Ureter (tissue), 1 donor: ENCODE results near the gene DTNB. TPM values are rescaled to one million over a fixed set of nuclear protein-coding genes. Genes with fewer than 3 reads are reported as not detected.
"Not testable (repeated sequence)": the region's sequence is repeated elsewhere in the genome, so short reads cannot be mapped to it uniquely, and the experiment has no call there.

Experiments used
- DNase-seq: peaks from one replicate; pipeline ENCODE4 v3.0.0-alpha.2; 2020; ENCODE audit warnings: low spot score
- total RNA-seq: library from RNA; stranded (reverse); gene quantifications from one replicate; pipeline ENCODE4 v1.2.4, GENCODE V29; 2023
- donor health status: DM: yes; HTN: yes; CAD: no.

The DTNB gene
- total RNA-seq, 1 donor from 2014 or later, result 33.8 TPM

DNA sequence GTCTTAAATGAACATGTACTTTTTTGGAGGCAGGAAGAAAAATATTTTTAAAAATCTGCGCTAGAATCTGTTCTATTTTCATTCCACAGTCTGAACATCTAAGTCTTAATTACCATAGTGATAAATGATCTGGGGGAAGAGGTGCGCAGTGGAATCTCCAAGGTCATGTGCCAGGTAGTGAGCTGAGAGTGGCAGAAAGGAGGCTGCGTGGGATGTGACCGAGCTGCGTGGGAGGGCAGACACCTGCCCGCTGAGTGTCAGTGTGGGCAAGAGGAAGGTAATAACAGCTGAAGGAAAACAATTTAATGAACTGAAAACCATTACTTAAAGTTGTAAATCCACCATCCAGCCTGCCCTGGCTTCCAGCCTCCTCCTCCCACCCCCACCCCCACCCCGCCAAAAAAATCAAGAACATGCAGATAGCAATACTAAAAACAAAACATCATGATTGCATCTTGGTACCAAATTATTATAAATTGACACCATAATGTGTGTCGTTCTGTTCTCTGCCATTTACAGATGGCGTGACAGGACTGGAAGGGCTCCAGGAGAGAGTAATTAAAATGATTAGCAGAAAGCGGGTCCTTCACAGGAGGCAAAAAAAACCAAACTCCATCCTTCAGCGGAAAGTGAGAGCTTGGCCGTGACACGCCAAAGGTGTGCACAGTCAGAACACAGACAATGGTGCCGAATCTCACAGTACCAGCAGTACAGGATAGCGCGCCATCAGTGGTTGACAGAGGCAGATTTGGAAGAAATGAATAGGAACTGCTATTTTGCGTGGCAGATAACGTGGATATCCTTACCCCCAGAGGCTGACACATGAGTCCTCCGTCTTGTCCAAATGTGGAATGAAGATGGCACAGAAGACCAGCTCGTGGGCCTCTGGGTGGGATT, 11.4 kb upstream of the DTNB start:
- DNase-seq, result no peak

DNA sequence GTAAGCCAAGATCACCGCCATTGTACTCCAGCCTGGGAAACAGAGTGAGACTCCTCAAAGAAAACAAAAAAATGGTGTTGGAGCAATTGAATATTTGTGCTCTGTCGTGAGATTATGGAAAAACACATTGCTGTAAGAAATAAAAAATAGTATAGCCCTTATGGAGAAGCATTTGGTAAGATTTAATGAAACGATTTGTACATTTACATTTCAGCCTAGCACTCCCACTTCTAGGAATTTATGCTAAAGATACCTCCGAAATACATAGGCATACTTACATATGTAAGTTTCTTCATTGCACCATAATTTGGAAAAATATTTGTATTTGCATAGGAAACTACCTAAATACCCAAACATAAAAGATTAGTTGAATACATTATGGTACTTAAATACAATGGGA, 8.7 kb upstream of the DTNB start:
- no peak for DNase-seq

DNA sequence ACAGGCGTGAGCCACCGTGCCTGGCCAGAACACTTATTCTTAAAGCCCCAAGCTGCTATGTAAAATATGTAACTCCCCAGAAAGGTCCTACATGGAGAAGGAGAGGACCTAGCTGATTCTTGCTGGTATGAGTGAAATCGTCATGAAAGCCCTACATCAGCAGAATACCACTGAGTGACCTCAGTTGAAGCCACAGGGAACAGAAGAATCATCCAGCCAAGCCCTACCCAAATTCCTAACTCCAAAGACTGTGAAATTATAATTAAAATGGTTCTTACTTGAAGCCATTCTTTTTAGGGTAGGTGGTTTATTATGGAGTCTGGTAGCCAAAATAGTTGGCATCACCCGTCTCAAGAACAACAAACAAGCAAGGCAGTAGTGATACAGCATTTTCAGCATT, 4.5 kb upstream of the DTNB start:
- no peak for DNase-seq

DNA sequence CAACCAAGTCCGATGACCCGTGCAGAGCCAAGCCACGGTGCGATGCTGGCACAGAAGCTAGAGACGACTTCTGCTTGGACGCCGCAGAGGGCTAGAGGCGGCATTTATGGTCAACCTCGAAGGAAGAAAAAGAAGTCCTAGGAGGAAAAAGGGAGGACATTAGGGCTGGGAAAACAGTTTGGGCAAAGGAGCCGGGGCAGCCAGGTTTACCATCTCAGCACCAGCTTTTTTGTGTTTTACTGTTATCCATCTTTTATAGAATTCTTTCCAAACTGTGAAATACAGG, 643 bp upstream of the DTNB start:
- DNase-seq, result no peak

DNA sequence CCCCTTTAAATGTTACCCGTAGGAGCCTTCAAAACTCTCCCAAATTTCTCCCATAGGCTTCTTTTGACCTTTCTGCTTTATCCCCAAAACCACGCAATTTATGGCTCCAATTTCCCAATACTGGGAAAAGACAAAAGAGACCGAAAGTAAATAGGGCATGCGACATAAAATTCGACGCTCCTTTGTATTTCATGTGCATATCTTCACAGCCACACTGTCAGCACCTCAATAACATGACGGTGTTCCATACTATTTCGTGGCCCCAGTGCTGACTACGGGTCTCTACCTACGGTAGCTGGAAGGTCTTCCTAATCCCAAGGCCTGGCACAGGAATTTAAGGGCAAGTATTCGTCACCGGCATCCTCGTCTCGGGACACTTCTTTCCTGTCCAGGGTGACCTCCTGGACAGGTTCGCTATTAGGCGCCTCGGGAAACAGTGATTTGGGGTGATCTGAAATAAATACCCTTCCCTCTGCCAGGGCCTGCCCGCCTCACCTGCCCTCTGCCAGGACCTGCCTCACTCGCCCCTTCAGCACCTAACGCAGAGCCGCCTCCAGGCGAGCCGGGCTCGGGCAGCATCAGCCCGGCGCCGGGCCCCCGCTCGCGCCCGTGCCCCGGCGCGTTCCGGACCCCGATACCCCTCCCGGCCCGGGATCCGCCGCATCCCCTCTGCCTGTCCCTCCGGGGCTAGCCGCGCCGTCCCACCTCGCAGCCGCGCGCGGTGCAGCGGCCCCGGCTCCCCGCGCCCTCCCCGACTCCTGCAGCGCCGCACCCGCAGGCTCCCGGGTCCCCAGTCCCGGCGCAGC, 680 bp downstream of the DTNB start:
- DNase-seq, result peak; percentile 70

DNA sequence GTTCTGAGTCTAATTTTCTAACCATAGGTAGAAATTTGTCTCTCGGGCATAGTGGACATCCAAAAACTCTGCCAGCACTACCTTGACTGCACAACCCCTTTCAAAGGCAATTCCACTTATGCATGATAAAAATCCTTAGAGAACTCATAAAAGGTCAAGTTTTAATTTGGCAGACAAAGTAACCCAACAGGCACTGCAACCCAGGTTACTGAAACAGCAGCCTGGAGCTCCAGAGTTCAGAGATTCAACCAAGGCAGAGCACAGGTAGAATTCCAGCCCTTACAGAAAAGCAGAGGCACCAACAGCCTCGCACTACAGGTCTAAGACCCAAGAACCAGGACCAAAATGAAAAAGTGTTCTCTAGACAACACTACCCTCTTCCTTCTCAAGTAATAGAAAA, 1.8 kb downstream of the DTNB start:
- DNase-seq, result no peak

DNA sequence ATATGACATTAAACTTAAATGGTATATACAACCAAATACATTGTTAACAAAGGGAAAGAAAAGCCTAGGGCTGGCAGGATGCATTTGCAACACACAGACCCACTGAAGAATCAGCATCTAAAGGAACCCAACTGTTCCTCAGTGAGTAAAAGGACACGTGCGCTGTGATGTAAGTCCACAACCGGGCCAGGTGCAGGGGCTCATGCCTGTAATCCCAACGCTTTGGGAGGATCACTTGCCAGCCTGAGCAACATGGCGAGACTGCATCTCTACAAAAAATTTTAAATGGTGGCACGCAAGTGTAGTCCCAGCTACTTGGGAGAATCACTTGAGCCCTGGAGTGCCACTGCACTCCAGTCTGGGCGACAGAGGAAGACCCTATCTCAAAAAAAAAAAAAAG, 3.9 kb downstream of the DTNB start:
- no peak for DNase-seq

DNA sequence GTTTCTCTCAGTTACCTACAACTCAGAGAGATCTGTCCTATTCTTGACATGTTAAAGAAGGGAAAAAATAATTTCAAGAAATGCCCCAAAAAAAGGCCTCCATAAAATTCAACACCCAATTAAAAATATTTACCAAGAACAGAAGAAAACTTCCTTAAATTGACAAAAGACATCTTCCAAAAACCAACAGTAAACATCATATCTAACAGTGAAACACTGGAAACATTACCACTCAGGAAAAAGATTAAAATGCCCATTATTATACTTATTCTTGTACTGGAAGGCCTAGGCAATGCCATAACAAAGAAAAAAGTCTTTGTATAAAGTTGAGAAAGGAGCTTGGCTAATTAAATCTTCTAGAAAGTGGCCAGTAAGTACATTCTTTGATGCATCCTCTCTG, 7.2 kb downstream of the DTNB start:
- DNase-seq, result no peak

DNA sequence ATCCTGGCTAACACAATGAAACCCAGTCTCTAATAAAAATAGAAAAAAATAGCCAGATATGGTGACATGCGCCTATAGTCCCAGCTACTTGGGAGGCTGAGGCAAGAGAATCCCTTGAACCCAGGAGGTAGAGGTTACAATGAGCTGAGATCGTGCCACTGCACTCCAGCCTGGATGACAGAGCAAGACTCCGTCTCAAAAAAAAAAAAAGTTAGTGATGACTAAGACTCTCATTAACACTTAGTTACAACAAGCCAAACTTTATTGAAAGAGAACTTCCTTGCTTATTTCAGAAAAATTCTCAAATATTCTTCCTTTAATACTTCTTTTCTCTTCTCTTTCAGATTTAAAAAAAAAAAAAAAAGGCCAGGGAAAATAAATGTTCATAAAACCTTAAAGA, 7.9 kb downstream of the DTNB start:
- DNase-seq, result not testable (repeated sequence)

DNA sequence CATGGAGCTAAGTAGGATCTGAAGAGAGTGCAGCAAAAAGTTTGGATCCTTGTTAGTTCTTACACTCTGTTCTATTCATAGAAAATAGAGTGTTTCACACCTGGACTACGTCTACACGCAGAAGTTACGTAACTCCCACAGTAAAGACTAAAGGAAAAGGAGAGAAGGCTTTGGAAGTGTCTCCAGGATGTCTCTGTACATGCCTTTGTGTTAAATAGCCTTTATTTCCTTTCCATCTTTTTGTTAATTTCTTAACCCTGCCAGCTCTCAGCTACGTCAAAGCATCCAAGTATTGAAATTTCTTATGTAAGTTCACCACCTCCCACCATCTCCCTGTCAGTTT, 8.4 kb downstream of the DTNB start:
- no peak for DNase-seq

DNA sequence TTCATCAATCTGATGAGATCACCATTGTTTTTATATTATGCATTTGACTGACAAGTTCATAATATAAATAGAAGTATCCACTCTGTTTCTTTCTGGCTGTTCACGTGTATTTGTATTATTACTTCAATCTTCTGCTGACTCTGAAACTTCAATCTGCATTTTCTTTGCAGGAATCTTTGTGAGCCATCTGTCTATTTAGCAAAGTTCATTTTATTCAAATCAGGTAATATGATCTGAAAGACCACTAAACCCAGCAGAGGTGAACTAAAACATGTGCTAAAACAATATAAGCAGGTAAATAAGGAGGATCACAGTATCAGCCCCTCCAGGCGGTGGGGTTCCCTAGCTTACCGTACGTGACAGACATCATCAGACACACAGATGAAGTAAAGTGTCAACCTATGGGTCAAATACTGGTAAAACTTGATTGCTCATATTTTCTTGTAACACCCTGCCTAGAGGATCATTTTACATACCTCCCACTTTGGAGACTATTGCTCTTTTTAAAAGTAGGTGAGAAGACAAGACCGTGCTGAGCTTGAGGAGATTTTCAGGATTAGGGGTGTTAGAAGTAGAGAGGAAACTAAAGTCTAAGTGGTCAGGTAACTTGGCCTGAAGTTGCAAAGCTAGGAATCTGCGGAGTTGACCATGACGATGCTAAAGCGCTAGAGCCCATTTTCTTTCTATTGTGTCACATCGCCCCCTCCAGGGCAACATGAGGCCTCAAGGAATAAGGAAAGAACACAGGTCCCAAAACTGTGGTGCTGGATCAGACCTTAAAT, 9.0 kb downstream of the DTNB start:
- DNase-seq, result peak; percentile 64

DNA sequence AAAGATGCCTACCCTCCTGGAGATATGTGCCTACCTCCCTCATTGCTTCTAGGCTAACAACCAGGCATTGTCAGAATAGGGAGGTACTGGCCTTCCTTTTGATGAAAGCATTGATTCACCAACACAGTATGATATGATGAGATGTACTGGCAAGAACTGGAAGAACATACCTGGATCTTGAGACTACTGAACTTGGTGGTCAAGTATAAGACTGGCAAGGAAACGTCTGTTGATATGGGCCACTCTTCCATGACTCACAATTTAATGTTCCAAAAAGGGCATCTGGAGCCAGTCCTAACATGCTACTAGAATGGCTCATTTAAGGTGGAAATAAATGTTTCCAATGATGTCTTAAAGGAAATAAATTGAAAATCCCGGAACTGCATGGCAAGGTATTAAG, 18.1 kb downstream of the DTNB start:
- no peak for DNase-seq

DNA sequence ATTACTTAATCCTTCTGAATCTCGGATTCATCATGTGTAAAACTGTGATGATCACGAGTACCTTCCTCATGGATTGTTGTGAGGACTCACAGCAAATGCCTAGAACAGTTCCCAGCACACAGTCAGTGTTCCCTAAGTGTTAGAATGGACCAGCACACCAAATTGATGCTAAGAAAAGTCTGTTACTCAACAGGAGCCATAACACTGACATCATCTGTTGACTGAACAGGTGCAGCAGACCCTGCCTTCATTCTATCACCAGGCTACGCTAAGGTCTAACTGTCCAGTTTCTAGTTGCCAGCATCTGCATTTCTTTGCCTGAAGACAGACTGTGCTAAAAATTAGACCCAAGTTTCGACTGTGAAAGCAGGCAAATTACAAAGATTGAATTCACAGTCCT, 18.6 kb downstream of the DTNB start:
- no peak for DNase-seq

DNA sequence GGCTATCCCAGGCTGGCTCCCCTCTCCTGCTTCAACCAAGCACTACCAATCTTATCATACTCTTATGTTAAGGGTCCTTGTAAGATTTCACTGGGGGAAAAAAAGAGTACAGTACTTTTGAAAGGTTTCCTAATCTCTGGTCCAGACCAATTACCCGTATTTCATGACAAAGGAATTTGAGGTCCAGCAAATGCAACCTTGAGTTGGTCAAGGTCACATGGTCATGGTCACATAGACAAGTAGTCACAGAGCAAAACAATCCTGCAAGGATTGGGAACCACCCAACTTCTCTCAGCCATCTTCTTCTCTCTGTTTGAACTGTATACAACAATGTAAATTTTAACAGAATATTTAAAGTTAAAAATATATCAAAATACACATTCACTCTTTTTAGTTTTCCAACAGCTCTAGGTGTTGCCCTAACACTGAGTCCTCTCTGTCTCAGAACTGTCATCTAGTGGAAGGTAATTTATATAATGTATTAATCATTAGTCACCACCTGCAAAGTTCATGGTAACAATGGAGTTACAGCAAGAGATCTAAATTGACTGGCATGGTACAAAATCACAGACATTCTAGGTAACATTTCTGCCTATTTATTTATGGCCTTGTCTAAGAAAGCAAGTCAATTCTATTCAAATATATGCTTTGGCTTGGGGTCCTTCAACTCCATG, 21.5 kb downstream of the DTNB start:
- no peak for DNase-seq

DNA sequence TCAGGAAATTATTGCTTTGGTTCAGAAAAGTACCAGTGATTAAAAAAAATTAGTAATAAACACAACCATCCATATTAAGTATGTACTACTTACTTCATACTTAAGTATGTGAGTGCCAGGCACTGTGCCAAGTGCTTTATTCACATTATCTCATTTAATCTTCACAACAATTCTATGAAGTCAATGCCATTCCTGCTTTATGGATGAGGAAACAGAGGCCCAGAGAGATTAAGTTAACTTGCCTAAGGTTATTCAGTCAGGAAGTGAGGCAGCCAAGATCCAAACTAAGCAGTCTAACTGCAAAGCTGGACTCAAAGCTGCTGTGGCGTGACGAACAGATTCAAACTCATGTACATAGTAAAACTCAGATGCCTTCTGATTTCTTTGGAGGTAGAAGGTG, 22.3 kb downstream of the DTNB start:
- DNase-seq, result no peak

DNA sequence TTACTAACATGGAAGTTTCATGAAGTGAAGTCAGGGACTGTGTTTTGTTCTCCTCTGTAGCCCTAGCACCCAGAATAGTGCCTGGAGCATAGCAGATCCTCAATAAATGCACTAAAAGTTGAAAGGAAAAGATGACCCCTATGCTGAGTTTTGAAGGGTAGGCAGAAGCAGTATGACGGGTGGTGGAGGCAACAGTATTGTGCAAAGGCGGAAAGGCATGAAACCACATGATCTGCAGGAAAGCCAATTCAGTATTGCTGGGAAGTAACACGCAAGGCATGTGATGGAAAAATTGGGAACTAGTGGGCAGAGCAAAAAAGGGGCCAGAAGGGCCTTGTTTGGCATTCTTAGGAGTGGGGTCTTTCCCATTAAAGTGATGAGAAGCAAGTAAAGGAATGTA, 23.1 kb downstream of the DTNB start:
- DNase-seq, result no peak

DNA sequence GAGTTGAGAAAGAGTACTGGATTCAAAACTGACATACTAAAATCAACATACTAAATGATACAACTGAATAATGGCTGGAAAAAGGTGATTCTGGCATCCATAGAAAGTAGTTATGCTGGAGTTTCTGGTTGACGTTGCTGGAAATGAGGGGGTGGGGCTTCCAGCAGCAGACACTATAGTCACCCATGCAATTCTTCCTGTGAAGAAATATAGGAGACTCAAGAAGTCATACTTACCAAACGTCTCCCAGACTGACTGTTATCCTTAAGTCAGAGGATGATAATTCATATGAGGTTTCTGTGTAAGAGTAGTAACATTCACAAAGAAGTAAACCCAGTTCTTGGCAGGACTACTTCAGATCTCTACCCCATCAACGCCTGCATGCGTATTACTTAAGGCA, 23.6 kb downstream of the DTNB start:
- DNase-seq, result no peak

DNA sequence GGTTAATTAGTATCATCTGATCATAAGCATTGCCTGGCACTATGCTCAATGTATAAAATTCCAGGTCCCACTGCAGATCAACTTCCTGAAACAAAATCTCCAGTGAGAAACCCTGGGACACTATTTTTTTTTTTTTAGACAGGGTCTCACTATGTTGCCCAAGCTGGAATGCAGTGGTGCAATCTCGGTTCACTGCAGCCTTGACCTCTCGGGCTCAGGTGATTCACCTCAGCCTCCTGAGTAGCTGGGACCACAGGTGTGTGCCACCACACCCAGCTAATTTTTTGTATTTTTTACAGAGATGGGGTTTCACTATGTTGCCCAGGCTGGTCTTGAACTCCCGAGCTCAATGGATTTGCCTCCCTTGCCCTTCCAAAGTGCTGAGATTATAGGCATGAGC, 31.1 kb downstream of the DTNB start:
- DNase-seq, result no peak

DNA sequence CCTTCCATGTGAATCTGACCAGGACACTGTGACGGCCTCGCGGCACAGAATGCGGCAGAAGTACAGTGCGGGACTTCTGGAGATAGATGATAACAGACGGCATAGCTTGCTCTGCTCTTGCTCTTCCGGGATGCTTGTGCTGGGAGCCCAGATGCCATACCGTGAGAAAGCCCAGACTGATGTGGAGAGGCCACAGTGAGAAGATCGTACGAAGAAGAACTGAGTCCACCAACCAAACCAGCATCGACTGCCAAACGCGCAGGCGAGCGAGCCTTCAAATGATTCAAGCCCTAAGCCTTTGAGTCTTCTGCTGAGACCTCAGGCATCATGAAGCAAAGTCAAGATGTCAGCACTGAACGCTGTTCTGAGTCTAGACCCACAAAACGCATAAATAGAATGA, 33.7 kb downstream of the DTNB start:
- no peak for DNase-seq

DNA sequence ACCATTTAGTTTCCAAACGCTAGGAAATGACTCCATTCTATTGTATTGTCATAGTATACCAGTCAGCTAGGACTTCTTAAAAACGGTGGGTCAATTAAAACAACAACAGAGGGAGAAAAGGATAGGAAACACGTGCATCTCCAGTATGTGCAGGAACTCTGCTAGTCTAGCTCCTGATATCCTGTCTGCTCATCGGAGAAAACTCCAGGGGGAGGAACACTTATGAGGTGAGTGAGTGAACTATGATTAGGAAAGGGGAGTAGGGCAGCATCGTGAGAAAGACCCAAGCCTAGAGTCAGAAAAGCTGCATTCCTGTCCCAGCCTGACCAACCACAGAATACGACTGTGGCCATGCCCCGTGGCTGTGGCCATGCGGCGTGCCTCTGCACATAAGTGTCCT, 34.2 kb downstream of the DTNB start:
- DNase-seq, result no peak

DNA sequence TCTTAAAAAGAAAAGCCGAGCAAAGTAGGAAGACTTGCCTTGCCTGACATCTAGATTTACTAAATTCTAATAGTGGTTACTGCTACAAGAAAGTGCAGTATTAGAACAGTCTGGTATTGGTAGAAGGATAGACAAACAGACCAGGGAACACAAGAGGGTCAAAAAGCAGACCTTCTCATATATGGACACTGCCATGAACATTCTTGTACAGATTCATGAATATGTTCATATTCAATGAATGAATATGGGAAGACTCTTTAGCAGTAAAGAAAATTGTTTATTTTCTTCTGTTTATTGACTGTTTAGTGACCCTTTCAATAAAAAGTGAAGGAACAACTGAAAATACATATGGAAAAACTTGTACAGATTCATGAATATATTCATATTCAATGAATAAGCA, 37.6 kb downstream of the DTNB start:
- DNase-seq, result no peak

DNA sequence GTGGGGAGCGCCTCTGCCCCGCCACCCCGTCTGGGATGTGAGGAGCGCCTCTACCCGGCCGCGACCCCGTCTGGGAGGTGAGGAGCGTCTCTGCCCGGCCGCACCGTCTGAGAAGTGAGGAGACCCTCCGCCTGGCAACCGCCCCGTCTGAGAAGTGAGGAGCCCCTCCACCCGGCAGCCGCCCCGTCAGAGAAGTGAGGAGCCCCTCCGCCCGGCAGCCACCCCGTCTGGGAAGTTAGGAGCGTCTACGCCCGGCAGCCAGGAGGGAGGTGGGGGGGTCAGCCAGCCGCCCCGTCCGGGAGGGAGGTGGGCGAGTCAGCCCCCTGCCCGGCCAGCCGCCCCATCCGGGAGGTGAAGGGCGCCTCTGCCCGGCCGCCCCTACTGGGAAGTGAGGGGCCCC, 39.6 kb downstream of the DTNB start:
- DNase-seq, result not testable (repeated sequence)
